WTC11 (cell line): ENCODE measurements around the gene MYOM1. TPM values are rescaled to one million over a fixed set of nuclear protein-coding genes. Genes with fewer than 3 reads are reported as not detected.
"Not testable (repeated sequence)": the region's sequence is repeated elsewhere in the genome, so short reads cannot be mapped to it uniquely, and the experiment has no call there.

Experiments
- ATAC-seq: fragments of 200-7000 bp; cut with Tn5 transposase; 2 replicates; pipeline ENCODE4 v1.10.0; 2021; ENCODE audit warnings: mild to moderate bottlenecking, moderate library complexity
- CTCF ChIA-PET: fragments of 300-600 bp; sonication (Branson Sonifier 250); formaldehyde crosslinking; loops from one replicate; lab custom pipeline; 2021; ENCODE audit warnings: antibody characterized with exemption; lab: Charles Lee
- POLR2A ChIA-PET: fragments of 350-600 bp; sonication (Branson Sonifier 250); formaldehyde crosslinking; loops from one replicate; lab custom pipeline; 2021; ENCODE audit warnings: antibody characterized with exemption; lab: Charles Lee
- DNase-seq: peaks from one replicate; pipeline ENCODE4 v3.0.0; 2021; ENCODE audit warnings: low spot score
- H3K27ac Mint-ChIP-seq: 2 replicates; pipeline ENCODE4 v1.8.0; 2021; ENCODE audit warnings: mixed read lengths
- H3K27me3 Mint-ChIP-seq: 2 replicates; pipeline ENCODE4 v1.8.0; 2021; ENCODE audit warnings: low read depth, mild to moderate bottlenecking, moderate library complexity, mixed read lengths
- H3K36me3 Mint-ChIP-seq: 2 replicates; pipeline ENCODE4 v1.8.0; 2021; ENCODE audit warnings: mixed read lengths
- H3K4me1 Mint-ChIP-seq: 2 replicates; pipeline ENCODE4 v1.8.0; 2022; ENCODE audit warnings: mixed read lengths
- H3K4me3 Mint-ChIP-seq: 2 replicates; pipeline ENCODE4 v1.8.0; 2021; ENCODE audit warnings: mild to moderate bottlenecking, moderate library complexity, mixed read lengths
- H3K9me3 Mint-ChIP-seq: 2 replicates; pipeline ENCODE4 v1.8.0; 2021; ENCODE audit warnings: mixed read lengths
- ATF6 ChIP-seq: sonication (generic); formaldehyde crosslinking; IDR thresholded peaks from 2 replicates; pipeline ENCODE4 v1.8.1; 2023; ENCODE audit warnings: mild to moderate bottlenecking, missing genetic modification reagents
- CBFB ChIP-seq: sonication (generic); formaldehyde crosslinking; IDR thresholded peaks from 2 replicates; pipeline ENCODE4 v1.8.1; 2022; ENCODE audit warnings: mild to moderate bottlenecking, low read depth, missing genetic modification reagents
- CREB1 ChIP-seq: sonication (generic); formaldehyde crosslinking; IDR thresholded peaks from 2 replicates; pipeline ENCODE4 v1.8.0; 2023; ENCODE audit warnings: mild to moderate bottlenecking, missing genetic modification reagents
- CREM ChIP-seq: sonication (generic); formaldehyde crosslinking; IDR thresholded peaks from 2 replicates; pipeline ENCODE4 v1.8.1; 2022; ENCODE audit warnings: mild to moderate bottlenecking, missing genetic modification reagents, moderate library complexity
- GABPB1 ChIP-seq: sonication (generic); formaldehyde crosslinking; IDR thresholded peaks from 2 replicates; pipeline ENCODE4 v1.8.1; 2023; ENCODE audit warnings: mild to moderate bottlenecking, missing genetic modification reagents
- STAT6 ChIP-seq: sonication (generic); formaldehyde crosslinking; conservative IDR thresholded peaks from 2 replicates; pipeline ENCODE4 v1.8.1; 2023; ENCODE audit warnings: mild to moderate bottlenecking, low read depth, missing genetic modification reagents, moderate library complexity
- ZBTB43 ChIP-seq: sonication (generic); formaldehyde crosslinking; IDR thresholded peaks from 2 replicates; pipeline ENCODE4 v1.8.1; 2023; ENCODE audit warnings: mild to moderate bottlenecking, missing genetic modification reagents
- ZMAT4 ChIP-seq: fragments of 250-450 bp; sonication (Bioruptor Pico); IDR thresholded peaks from 2 replicates; pipeline ENCODE4 v1.9.0; 2021; ENCODE audit warnings: mild to moderate bottlenecking
- ZNF219 ChIP-seq: sonication (generic); formaldehyde crosslinking; IDR thresholded peaks from 2 replicates; pipeline ENCODE4 v1.8.0; 2023; ENCODE audit warnings: missing genetic modification reagents, mild to moderate bottlenecking, borderline replicate concordance
- total RNA-seq: library from RNA; stranded (reverse); gene quantifications from 3 replicates; pipeline ENCODE4 v1.2.3, GENCODE V29; 2021

MYOM1 gene
- total RNA-seq, 1 experiment from 2014 or later = 0.35 TPM

GRCh38 chr18:3025544-3025943 is 194.2 kb downstream of the MYOM1 start:
- ChIA-PET CTCF (no interaction called here), POLR2A (no interaction called here)
- H3K27ac Mint-ChIP-seq = no peak overlapping the region
- H3K36me3 Mint-ChIP-seq = no peaks in the 10 kb centered on the region
- no peaks in the 10 kb centered on the region for H3K27me3 Mint-ChIP-seq
- DNase-seq (no peak), ATAC-seq (no peak)
- no peak overlapping the region for H3K4me3 Mint-ChIP-seq
- peaks cover 15% of the 10 kb centered on the region for H3K4me1 Mint-ChIP-seq
- peaks cover 6% of the 10 kb centered on the region for H3K9me3 Mint-ChIP-seq
- TF ChIP-seq ZNF219 (no peak), ZBTB43 (CRISPR knock-in tag) (no peak), CREM (CRISPR knock-in tag) (no peak), ATF6 (CRISPR knock-in tag) (no peak), CBFB (CRISPR knock-in tag) (no peak), CREB1 (CRISPR knock-in tag) (no peak), ZMAT4 (CRISPR knock-in tag) (no peak), GABPB1 (no peak), STAT6 (CRISPR knock-in tag) (no peak)
- TF ChIP-seq, all 79 proteins: peak for 0

GRCh38 chr18:3023603-3024002 is 196.2 kb downstream of the MYOM1 start:
- CTCF ChIA-PET, H3K4me3 Mint-ChIP-seq, H3K9me3 Mint-ChIP-seq, H3K27ac Mint-ChIP-seq, H3K4me1 Mint-ChIP-seq, H3K36me3 Mint-ChIP-seq, H3K27me3 Mint-ChIP-seq, DNase-seq, ATAC-seq, POLR2A ChIA-PET: not testable (repeated sequence)

Other genes starting within 250 kb of the MYOM1 start
- 10.4 to 12.2 TPM (median 11.8 TPM) in 3 replicates for gene LPIN2, start 206.8 kb downstream of the MYOM1 start, total RNA-seq
- gene MYL12A, start 27.8 kb upstream of the MYOM1 start, total RNA-seq = 205 to 230 TPM (median 213 TPM) in 3 replicates
- 158 to 173 TPM (median 163 TPM) in 3 replicates for gene MYL12B, start 42.2 kb upstream of the MYOM1 start, total RNA-seq
- gene TGIF1, start 230.2 kb upstream of the MYOM1 start, total RNA-seq = 201 to 210 TPM (median 206 TPM) in 3 replicates